Placental pericyte (primary cell): ENCODE results near the gene INKA2. TPM values are rescaled to one million over a fixed set of nuclear protein-coding genes. Genes with fewer than 3 reads are reported as not detected.
A peak's percentile ranks its signal among the peaks of the same experiment; 100 is the strongest.

Experiments
- small RNA-seq: library from RNA; depleted of rRNA; stranded (forward); fragments of <200 nt; gene quantifications from one replicate; pipeline ENCODE3, GENCODE V24; 2012; ENCODE audit warnings: low replicate concordance
- total RNA-seq: library from RNA; depleted of rRNA; stranded (reverse); fragments of >200 nt; gene quantifications from 2 replicates; pipeline ENCODE4 v1.2.3, GENCODE V29; 2012

Gene INKA2
- total RNA-seq: 4.0 and 6.3 TPM in 2 replicates

GRCh38 chr1:111739194-111739924 is at the start of gene INKA2:
Gene INKA2 (minus strand): TSS chr1:111739395. CDS start chr1:111739242, 153 bp downstream.

DNA sequence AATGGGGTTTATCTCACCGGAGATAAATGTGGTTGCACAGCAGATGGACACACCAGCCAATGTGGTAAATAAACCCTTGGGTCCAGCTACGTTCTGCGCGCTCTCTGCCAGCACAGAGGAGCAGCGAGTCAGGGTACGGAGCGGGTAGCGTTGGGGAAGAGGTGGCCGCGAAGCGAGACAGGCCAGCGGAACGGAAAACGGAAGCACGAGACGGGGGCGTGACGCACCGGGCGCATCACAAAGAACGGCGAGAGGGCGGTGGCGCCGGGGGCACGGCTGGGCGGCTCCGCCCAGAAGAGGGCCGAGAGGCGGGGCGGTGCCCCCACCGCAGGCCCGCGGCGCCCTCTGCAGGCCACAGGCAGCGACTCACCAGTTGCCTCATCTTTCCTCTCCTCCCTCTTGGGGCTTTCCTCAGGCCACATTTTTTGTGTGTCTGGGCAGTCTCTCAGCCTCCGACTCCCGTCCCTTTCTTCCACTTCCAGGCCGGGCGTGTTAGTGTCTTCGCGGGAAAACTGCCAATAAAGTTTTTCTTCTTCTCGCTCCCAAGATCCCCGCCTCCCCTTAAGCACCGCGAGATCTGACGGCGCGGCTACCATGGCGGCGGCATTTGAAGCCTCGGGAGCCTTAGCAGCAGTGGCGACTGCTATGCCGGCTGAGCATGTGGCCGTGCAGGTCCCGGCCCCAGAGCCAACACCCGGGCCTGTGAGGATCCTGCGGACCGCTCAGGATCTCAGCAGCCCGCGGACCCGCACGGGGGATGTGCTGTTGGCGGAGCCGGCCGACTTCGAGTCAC is 16.3 kb upstream of the INKA2 start, which contains the start of gene DDX20:
TSS of gene DDX20 (plus strand) at position 571 of the 793 bp plus-strand sequence. CDS start at position 595, 24 bp downstream.

Small RNAs within 50 kb of the gene (small RNA-seq; reads per million reads assigned to genes)
- 0.85 reads per million, percentile 38 among the genes with 10 or more reads in this experiment for gene INKA2

Other genes with a start within 250 kb of the INKA2 start
- 0.43 TPM in 1 of 2 replicates, not detected in the other for gene ADORA3, start 235.8 kb downstream of the INKA2 start, total RNA-seq
- 0.14 TPM in 1 of 2 replicates, not detected in the other for gene TMIGD3, start 235.8 kb downstream of the INKA2 start, total RNA-seq
- gene RAP1A, start 119.6 kb downstream of the INKA2 start, total RNA-seq: 18.8 and 29.9 TPM in 2 replicates
- gene DDX20, start 16.5 kb upstream of the INKA2 start, total RNA-seq: 11.8 and 31.8 TPM in 2 replicates